ENCODE measurements around the gene PRKCH.

Gene PRKCH

DNA sequence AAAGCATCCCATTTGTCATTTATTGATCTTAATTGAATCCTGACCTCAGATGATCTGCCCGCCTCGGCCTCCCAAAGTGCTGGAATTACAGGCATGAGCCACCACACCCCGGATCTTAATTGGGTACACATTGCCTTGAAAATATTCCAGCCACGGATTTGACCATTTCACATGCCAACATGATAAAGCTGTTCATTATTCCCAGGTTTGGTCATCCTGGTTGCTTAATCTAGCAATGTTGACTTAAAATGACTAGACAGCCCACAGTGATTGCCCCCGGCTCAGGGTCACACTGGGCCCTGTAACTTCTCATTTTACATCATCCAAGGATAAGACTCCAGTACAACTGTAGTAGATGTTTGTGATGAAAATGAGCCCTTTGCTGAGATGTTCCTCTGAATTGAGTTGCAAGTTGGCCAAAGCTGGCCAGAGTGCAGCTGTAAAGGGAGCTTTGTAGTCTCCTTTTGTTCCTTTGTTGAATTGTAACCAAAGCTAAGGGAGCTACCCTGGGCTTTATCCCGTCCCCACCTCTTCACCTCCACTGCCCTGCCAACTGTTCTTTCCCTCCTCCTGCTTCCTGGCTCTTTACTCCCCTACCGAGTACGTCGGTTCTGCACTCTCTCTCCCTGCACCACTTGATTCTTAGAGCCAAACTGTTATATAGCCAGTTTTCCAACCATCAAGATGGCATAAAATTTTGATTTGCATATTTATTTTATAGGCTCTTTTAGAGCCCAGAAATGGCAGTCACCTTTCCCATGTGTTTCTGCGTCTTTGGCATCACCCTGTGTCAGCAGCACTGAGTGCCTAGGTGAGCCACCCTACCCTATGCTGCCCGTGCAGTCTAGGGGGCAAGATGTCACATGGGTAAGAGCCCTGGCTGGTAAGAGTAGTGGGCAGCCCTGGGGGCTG is 232.6 kb downstream of the PRKCH start:
- no peak for DNase-seq (ENCODE audit: low read depth)

DNA sequence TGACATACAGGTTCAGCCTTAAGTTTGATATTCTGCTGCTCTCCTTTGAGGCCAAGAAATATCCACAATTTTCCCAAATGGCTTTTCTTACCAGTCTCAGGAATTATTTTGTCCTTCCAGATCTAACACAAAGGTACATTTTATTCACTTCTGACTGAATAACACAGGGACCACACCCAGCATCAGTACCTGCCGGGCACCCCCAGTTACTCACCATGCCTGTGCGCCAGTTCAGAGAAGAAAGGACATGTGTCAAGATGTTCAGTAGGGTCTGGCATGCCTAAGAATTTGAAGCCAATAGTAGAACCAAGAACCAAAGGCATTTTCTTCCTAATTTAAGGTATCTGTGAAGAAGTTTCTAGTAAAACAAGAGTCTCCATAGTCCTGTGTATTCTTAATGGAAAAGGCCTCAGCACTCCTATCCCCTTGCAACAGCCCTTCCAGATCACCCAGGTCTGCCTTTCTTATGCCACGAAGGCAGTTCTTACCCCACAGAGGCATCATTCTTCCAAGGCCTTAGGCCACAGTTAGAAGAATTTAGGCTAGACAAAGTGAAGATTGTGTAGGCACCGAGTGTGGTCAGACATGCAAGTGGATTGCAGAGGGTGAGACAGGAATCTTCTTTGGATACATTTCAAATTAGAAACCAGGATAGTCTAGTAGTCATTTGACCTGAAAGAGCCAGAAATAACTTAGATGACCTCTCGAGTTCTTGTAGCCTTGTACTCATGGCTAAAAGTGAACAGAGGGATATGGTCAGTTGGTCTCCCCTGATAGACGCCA is 233.9 kb downstream of the PRKCH start:
- no peak for DNase-seq (ENCODE audit: low read depth)

DNA sequence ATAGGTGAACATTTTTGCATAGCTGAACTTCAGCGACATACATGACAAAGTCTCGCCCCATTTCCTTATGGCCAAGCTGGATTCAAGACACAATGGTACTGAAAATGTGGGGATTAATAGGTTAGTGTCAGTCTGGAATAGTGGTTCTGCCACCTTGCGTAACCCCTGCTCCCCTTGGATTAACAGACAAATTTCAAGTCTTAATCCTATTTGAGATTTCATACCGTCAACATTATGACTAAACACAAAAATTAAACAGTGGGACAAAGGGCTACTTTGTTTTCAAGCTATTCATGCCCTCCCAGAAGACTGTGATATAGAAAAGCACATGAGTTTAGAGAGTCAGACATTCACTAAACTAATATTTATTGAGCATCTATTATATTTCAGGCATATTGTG is 235.1 kb downstream of the PRKCH start:
- no peak for DNase-seq (ENCODE audit: low read depth)

DNA sequence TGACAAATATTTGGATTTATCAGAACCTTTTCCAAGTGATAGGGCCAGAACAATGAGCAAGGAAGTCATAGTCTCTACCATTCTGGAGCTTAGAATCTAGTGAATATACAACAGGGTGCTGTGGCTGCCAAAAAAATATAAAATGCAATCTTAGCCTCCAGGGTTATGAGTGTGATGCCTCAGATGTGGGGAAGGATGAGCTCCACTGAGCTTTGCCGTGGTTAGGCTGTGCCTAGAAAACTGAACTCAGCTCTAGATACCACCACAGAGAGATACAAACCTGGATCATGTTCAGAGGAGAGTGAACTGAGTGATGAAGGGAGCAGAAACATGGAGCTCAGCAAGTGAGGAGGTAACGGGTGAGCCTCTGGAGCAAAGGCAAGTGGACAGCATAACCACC is 235.9 kb downstream of the PRKCH start:
- no peak for DNase-seq (ENCODE audit: low read depth)

DNA sequence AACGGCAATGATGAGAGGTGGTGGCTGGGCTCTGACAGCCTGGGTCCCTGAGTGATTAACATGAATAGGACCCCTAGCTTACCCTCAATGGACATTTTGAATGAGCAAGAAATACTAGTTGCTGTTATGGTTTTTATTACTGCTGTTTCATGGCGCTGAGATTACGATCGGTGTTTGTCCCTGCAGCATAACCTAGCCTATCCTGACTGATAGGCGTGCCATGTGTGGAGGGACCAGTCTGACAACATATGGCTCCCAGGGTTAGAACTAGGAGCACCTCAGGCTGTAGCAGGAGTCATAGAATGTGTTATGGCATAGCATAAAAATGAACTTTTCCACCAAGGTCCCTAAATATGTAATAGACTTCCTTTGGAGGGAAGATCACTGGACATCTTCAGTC is 236.5 kb downstream of the PRKCH start:
- no peak for DNase-seq (ENCODE audit: low read depth)

DNA sequence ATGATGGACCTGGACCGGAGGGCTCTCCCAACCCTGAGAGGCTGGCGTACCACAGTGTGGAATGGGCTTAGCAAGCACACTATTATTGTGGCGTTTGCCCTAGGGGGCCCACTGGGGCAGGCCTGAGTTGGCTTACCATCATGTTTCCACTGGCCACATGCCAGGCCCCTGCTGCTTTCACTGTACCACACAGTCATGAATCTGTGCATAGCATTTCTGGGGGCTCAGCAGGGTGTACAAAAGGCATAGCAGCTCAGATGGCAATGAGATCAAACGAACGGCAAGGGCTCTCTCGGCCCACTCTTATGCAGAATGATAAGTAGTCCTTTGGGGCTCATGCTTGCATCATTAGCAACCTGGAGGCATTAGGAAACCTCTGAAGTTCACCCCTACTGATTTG is 236.9 kb downstream of the PRKCH start:
- no peak for DNase-seq (ENCODE audit: low read depth)

DNA sequence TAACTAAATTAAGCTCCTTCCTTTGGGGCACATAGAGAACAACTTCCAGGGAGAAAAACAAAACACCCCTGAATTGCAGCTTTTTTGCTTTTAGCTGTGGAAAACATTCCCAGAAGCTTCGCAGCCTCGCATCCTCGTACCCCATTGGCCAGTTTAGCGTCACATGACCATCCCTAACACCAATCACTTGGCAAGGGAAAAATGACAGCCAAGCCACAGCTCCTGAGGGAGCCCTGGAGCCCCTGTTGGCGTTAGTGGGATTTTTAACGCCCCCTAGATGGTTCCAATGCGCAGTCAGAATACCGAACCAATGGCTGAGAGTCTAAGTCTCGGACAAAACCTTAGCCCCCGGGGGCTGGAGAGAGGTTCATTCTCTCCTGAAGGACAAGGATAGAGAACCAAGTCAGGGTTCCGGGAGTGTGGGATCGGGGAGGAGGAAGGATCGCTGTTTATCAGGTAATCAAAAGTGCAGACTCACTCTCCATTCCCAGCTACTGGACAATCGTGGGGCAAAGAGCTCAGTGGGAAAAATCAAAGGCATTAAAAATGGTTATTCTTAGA is 238.3 kb downstream of the PRKCH start:
- DNase-seq (ENCODE audit: low read depth) = no peak

DNA sequence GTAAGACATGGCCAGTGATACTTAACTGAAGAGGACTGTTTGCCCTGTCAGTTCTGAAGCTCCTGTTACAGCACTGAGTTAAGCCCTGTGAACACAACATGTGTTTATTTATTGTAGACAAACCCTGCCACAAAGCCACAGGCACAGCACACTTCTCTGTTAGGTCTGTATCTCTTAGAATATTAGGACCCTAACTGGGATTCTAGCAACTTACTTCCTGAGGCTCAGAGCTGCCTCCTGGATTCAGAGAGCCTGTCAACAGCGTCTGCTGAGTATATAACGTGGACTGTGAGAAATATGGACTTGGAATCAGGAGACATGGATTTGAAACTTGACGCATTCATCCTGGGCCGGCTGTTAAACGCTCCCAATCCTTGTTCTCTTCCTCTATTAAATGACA is 238.9 kb downstream of the PRKCH start:
- no peak for DNase-seq (ENCODE audit: low read depth)

DNA sequence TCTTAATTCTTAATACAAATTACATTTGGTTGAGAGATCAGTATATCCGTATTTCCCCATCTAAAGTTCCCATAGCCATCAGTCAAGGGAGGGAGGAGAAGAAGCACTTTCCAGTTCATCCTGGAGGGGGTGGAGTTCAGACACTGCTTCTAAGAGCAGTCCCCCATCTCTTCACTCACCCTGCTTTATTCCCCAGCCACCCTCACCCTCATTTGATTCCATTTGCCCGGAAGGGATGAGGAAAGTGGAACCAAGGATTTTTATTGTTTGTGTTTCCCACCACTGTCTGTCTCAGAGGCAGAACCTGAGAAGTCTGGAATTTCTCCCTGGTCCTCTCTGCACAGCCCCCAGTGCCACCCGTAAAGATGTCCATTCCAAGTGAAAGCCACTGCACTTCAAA is 239.7 kb downstream of the PRKCH start:
- no peak for DNase-seq (ENCODE audit: low read depth)

DNA sequence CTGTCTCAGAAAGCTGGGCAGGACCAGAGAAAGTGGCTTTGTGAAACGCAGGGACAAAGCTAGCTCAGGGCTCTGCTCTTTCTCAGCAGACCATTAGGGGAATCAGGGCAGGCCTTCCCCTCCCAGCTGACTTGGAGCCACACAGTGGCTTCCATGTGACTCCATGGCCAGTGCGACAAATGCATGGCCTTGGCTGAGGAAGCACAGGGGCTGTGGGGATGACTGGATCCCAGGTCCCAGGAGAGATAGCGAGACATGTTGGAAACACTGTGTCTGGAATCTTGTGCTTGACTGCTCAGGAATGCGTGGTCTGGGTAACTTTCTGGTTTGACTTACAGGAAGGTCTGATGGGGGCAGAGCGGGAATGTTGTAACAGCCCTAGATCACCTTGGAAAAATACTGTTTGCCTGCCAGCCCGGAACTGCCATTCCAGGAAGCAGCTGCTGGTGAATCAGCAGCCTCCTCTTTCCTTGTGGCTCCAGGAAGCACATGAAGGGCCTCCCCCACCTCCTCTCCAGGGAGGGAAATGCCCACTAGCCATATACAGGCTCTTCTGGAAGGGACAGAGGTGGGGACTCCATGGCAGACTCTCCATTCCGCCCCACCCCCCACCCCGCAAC is 240.4 kb downstream of the PRKCH start:
- DNase-seq (ENCODE audit: low read depth) = no peak

DNA sequence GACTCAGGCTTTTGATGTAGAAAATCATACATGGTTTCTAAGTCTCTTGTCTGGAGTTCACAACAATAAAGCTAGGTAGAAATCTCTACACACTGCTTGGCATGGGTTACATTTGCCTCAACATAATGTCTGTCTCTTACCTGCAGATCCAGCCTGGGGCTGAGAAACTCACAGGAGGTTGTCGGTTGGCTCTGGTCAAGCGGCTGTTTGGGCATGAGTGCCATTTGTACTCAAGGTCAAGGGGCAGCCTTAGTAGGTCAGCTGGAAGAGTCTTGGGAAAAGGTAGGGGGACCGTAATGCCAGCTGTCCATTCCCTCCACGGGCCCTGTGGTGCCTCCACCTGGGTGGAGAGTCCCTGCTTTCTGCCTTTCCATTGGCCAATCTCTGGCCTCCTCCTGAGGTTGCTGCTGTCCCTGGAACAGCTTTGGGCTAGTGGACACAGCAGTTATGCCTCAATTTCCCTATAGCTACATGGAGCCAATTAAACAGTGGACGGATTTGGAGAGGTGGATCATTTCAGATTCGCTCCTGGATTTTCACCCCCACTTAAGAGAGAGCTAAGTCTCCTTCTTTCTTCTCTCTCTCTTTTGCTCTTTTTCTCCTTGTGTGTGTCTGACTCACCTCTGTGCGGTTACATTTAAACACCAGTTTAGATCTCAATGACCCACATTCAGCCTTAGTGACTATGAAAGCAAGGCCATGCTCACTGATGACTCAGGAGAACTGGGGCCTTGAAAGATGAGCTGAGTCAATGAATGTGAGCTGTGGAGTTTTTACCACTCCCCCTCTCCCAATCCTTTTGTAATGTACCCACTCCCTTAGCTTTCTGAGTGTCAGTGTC is 241.2 kb downstream of the PRKCH start:
- DNase-seq (ENCODE audit: low read depth) = no peak

DNA sequence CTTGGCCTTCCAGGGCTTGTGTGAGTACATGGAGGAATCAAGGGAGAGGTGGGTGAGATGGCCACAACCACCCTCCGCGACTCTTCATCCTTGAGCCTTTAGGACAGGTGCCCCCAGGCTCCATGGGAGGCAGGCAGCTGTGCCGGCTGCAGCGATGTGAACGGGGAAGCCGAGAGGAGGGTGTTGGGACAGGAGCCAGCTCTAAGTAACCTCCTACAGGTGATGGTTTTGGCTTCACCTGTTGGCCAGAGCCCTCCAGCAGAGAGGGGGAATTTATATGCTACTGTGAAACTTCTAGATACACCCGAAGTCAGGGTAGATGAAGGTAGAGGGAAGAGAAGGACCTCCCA is 241.8 kb downstream of the PRKCH start:
- DNase-seq (ENCODE audit: low read depth) = no peak

DNA sequence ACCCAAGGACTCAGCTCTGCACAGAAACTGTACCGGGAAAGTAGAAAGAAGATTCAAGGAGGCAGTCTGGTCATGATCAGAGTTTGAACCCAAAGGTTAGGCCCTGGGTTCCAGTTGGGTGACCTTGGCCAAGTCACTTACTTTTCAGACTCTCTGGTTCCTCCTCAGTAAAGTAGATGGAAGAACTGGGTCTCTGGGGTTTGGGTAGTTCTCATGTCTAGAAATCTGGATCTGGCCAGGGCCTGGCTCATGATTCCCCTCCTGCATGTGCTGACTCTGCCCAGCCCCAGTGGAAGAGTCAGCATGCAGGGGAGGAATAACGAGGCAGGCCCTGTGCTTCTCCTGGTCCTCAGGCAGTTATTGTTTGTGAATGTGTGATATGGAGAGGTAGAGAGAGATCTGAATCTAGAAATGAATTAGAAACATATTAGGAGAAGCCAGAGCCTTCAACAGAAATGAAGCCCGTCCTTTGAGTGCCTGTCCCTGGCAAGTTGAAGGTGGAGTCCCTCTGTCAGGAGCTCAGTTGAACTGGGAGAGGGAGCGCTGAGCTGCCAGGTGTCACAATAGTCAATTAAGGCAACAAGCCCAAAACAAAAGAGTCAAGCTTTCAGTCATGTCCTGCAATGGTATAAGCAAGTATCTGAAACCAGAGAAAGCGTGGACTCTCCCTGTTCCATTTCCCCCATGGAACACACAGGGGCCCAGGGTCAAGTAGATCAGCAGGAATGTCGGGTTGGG is 242.7 kb downstream of the PRKCH start:
- no peak for DNase-seq (ENCODE audit: low read depth)

DNA sequence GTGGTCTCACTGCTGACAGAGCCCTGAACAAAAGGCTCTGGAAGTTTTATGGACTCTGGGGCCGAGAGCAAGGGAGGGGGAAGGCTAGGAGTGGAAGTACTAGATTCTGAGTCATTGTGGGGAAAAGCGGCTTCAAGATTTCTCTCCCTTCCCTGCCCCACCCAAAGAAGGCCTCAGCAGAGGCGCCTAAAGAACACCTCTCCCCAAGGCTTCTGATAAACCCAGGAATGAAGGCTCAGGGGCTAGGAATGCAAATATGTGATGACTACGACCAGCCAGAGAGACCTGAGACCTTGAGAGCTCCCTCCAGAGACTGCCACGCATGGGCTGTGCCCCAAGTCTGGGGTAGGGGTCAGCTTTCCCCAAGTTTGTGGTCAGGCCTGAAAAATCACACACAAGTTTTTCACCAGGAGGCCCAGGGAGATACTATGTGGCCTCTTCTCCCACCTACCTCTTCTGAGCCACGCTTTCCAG is 243.3 kb downstream of the PRKCH start:
- DNase-seq (ENCODE audit: low read depth) = no peak

DNA sequence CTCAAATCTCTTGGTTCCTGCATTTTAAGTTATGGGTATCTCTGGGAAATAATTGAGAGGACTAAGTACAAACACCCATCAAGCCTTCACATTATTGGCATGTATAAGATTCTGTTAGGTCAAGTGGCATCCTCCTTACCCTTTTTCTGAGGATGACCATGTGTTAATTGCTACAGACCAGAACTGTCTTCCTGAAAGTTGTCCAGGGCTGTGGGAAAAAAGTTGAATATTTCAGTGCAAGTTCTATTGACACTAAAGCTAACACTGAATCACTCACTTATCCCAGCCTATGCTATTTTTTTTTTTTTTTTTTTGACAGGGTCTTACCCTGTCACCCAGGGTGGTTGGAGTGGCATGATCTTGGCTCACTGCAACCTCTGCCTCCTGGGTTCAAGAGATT is 243.8 kb downstream of the PRKCH start:
- no peak for DNase-seq (ENCODE audit: low read depth)

DNA sequence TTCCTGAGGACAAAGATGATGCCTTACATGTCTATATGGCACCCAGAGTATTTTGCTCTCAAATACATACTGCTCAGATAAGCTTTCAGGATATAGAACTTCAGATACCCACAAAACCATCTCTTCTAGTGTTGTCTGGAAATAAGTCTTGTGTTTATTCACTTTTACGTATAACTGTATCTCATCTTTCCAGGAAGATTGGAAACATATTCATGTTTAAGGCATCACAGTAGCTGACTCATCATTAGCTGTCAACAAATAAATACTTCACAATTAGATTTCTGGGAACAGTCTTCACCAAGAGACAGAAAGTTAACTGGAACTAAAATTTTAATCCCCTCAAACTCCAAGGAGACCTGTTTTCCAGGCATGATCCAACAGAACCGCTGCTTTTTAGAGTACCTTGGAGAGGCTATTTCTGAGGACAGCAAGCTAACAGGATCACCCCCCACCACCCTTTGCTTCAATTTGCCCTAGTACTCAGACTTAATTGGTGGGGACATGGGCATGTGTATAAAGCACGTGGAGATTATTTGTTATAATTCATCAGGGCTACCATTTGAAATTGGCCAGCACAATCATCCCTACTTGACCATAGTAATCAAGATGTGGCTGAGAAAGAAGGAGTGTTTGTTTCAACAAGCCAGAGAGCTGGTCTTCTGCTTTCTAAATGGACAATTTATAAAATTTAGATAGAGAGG is 244.6 kb downstream of the PRKCH start:
- DNase-seq (ENCODE audit: low read depth) = no peak

DNA sequence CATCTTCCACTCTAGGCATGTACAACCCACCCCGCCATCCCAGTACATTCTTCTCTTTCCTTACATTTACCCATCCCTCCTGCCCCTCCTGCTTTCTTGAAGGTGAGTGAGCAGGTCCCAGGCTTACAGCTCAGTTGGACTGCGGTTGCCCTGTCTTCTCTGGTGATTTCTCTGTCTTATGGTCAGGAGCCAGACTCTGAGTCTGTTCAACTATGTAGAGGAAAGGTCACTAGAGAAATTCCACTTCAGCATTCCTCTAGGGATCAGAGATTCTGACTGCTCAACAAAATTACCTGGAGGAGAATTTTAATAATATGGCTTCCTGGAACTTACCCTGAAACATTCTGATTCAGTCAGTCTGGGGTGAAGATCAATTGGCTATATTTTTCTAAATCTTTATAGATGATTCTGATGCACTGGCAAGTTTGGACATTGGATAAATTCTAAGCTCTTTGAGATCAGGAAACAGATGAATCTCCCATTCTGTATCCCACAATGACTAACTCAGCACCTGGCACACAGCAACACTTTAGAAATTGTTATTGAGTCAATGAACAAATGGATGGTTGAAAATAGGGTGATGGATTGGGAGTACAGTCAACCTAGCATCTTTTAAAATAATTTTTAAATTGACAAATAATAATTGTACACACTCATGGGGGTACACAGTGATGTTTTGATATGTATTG is 245.3 kb downstream of the PRKCH start:
- DNase-seq (ENCODE audit: low read depth) = no peak

DNA sequence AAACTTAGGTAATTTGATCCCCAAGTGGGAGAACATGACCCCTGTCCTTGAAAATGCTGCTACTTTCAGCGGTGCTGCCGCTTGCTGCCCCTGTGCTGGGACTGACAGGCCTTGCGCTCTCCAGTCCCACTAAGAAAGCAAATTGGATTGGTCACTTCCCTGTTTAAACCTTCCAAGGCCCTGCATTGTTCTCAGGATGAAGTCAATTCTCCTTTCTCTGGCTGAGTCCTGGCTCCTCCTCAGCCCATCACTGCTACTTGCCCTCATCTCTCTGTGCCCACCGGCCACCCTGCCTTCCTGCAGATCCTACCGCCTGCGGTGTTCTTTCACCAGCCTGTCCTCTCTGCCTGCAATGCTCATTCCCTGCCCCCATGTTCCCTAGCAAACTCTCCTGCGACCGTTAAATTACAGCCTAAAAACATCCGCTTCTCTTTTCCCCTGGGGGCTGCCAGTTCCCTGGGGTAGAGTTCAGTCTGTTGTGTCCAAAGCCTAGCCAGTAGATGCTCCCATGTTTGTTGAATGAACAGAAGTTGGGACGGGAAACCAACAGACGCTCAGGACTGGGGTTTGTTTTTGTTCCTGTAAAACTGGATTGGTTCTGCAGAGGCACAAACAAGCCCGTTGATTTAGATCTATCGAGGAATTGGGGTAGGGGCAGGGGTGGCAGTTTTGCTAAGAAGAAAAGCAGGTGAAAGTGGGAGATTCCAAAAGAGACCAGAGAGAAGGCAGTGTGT is 246.6 kb downstream of the PRKCH start:
- DNase-seq (ENCODE audit: low read depth) = no peak

DNA sequence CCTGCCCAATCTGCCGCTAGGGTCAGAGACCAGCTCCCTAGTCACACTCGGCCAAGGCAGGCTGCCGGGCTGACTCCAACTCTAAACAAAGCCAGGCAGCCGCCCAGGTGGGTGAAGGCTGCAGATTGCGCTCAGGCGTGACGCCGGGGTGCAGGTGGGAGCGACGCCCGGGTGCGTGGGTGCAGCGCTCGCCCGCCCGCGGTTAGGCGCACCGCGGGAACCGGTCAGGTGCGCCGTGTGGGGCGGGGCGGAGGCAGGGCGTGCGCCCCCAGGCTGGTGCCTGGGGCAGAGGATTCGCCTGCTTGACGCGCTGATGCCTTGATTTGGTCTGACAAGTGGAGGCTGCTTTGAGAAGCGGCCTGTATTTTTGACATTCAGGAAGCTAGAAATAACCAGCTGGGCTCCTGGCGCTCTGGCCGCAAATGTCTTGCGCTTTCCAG is 247.2 kb downstream of the PRKCH start:
- peak; percentile 52 for DNase-seq (ENCODE audit: low read depth)

Data from activated T-cell treated with anti-CD3 and anti-CD28 coated beads for 48 hours (primary cell).